KMS-11 (cell line): ENCODE results near the gene EEF1G.
A peak's percentile ranks its signal among the peaks of the same experiment; 100 is the strongest.

ENCODE experiments used
- H2AFZ ChIP-seq: fragments of 200-600 bp; sonication (generic); 2 replicates; pipeline ENCODE4 v1.6.1; 2016; ENCODE audit warnings: antibody characterized with exemption, mixed run types, low read depth
- H3K27ac ChIP-seq: fragments of 200-600 bp; sonication (generic); 2 replicates; pipeline ENCODE4 v1.6.1; 2016; ENCODE audit warnings: mild to moderate bottlenecking, mixed run types
- H3K27me3 ChIP-seq: fragments of 200-600 bp; sonication (generic); 2 replicates; pipeline ENCODE4 v1.6.1; 2017; ENCODE audit warnings: mild to moderate bottlenecking, low read depth, mixed run types, moderate library complexity; ENCODE audit not compliant: insufficient read depth
- H3K36me3 ChIP-seq: fragments of 200-600 bp; sonication (generic); 2 replicates; pipeline ENCODE4 v1.6.1; 2017; ENCODE audit warnings: mild to moderate bottlenecking, mixed run types; ENCODE audit not compliant: insufficient read depth
- H3K4me1 ChIP-seq: fragments of 200-600 bp; sonication (generic); 2 replicates; pipeline ENCODE4 v1.6.1; 2016; ENCODE audit warnings: mild to moderate bottlenecking, low read depth, mixed run types; ENCODE audit not compliant: poor library complexity, severe bottlenecking
- H3K4me2 ChIP-seq: fragments of 200-600 bp; sonication (generic); 2 replicates; pipeline ENCODE4 v1.7.0; 2016; ENCODE audit warnings: mild to moderate bottlenecking, mixed run types
- H3K4me3 ChIP-seq: fragments of 200-600 bp; sonication (generic); IDR thresholded peaks from 2 replicates; pipeline ENCODE4 v1.6.1; 2017; ENCODE audit warnings: low read depth, low read length, mixed read lengths; ENCODE audit not compliant: insufficient read depth
- H3K79me2 ChIP-seq: fragments of 200-600 bp; sonication (generic); 2 replicates; pipeline ENCODE4 v1.6.1; 2016; ENCODE audit warnings: low read depth, mixed run types; ENCODE audit not compliant: insufficient read depth
- H3K9ac ChIP-seq: fragments of 200-600 bp; sonication (generic); 2 replicates; pipeline ENCODE4 v1.6.1; 2016; ENCODE audit warnings: mild to moderate bottlenecking, mixed run types
- H4K20me1 ChIP-seq: fragments of 200-600 bp; sonication (generic); 2 replicates; pipeline ENCODE4 v1.6.1; 2016; ENCODE audit warnings: mild to moderate bottlenecking, mixed run types; ENCODE audit not compliant: insufficient read depth
- TF ChIP-seq, protein P1 (sequence below): fragments of 200-600 bp; sonication (generic); conservative IDR thresholded peaks from 2 replicates; pipeline ENCODE4 v1.6.1; 2017; ENCODE audit warnings: low read depth, mild to moderate bottlenecking, antibody characterized with exemption, low read length, moderate library complexity, mixed read lengths

Gene EEF1G

DNA sequence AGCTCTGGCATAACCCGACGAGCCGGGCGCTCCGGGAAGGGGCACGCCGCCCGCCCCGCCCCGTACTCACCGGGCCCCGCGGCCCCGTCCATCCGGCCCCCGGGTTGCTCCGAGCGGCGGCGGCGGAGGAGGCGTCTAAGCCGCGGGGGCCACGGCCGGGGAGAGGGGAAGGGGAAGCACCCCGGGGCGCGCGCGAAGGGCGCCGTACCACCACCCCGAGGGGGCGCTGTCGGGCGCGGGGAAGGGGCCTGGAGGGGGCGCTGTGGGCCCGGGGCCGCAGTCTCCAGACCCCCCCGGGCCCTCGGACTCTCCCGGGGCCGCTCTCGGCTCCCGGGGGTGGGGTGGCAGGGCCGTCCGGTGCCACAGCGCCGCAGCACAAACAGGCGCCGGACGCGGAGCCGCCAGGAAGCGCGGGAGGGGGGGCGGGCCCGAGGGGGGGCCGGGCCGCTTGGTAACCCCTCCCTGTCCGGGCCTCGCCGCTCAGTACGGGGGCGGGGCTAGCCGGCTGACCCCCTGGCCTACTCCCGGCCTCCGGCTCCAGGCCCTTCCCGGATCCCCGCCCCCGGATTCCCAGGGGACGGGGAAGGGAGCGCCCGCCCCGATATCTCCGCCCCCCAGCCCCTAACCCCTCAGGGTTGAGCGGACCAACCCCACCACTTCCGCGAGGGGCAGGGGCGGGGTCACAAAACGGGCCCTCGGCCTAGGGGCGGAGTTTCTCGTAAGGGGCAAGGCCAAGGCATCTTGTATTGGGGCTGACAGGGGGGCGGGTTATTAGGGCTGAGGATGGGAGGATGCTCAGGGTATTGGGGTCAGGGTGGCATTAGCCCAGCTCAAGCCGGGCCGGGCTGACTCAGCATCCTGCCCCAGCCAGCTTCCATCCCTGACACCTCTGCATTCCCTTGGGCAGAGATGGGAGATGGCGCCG is 38.9 kb upstream of the EEF1G start, which contains the start of the genes EML3 and ROM1:
TSS of gene EML3 (minus strand) at position 410 of the 925 bp plus-strand sequence. CDS start at position 92, 318 bp downstream.
TSS of gene ROM1 (plus strand) at position 892 of the 925 bp plus-strand sequence. CDS start at position 917, 25 bp downstream.
- no peaks in the 10 kb centered on the region for H3K36me3 ChIP-seq
- H3K4me3 ChIP-seq, result no peak within 1 kb of the TSS
- H4K20me1 ChIP-seq, result no peaks in the 10 kb centered on the region
- H3K79me2 ChIP-seq, result no peaks in the 10 kb centered on the region
- H3K4me2 ChIP-seq, result peak within 1 kb of the TSS; percentile 91
- TF ChIP-seq, protein P1, sequence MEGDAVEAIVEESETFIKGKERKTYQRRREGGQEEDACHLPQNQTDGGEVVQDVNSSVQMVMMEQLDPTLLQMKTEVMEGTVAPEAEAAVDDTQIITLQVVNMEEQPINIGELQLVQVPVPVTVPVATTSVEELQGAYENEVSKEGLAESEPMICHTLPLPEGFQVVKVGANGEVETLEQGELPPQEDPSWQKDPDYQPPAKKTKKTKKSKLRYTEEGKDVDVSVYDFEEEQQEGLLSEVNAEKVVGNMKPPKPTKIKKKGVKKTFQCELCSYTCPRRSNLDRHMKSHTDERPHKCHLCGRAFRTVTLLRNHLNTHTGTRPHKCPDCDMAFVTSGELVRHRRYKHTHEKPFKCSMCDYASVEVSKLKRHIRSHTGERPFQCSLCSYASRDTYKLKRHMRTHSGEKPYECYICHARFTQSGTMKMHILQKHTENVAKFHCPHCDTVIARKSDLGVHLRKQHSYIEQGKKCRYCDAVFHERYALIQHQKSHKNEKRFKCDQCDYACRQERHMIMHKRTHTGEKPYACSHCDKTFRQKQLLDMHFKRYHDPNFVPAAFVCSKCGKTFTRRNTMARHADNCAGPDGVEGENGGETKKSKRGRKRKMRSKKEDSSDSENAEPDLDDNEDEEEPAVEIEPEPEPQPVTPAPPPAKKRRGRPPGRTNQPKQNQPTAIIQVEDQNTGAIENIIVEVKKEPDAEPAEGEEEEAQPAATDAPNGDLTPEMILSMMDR, result peak; percentile 70
- H3K4me1 ChIP-seq, result peaks cover 32% of the 10 kb centered on the region
- H3K27me3 ChIP-seq, result no peaks in the 10 kb centered on the region
- peak within 1 kb of the TSS; percentile 65 for H3K27ac ChIP-seq
- H2AFZ ChIP-seq, result peak within 1 kb of the TSS; percentile 66
- H3K9ac ChIP-seq, result peak within 1 kb of the TSS; percentile 86

DNA sequence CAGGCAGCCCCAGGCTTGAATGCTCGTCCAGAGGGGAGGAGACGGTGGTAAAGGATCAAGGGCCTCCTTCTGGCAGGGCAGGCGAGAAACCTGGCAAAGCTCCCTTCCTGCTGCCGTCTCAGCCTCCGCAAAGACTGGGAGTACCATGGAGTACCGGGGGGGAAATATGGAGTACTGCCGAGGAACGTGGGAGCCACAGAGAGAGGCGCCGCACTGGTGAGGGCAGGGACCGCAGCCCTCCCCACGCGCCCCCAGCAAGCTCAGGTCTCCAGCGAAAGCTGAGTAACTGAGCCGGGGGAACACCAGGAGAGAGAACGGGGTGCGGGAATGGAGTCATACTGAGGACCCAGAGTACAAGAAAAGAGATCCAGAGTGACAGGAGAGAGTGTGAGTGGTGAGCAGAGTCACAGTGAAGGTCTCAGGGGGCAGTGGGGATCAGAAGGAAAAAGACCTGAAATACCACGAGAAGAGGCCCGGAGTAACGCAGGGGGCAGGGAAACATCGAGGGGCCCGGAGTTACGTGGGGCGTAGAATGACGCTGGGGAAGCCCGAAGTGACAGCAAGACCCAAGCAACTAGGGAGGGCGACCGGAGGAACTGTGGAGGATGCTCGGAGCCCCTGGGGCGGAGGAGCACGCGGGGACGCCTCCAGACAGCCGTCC is 38.1 kb upstream of the EEF1G start:
- peak overlapping the region; percentile 65 for H3K27ac ChIP-seq
- no peaks in the 10 kb centered on the region for H3K79me2 ChIP-seq
- H3K27me3 ChIP-seq, result no peaks in the 10 kb centered on the region
- TF ChIP-seq, protein P1, result no peak
- no peaks in the 10 kb centered on the region for H4K20me1 ChIP-seq
- no peak overlapping the region for H3K4me3 ChIP-seq
- H3K36me3 ChIP-seq, result no peaks in the 10 kb centered on the region
- peak overlapping the region; percentile 86 for H3K9ac ChIP-seq
- peak overlapping the region; percentile 66 for H2AFZ ChIP-seq
- peaks cover 34% of the 10 kb centered on the region for H3K4me1 ChIP-seq
- peak overlapping the region; percentile 91 for H3K4me2 ChIP-seq

DNA sequence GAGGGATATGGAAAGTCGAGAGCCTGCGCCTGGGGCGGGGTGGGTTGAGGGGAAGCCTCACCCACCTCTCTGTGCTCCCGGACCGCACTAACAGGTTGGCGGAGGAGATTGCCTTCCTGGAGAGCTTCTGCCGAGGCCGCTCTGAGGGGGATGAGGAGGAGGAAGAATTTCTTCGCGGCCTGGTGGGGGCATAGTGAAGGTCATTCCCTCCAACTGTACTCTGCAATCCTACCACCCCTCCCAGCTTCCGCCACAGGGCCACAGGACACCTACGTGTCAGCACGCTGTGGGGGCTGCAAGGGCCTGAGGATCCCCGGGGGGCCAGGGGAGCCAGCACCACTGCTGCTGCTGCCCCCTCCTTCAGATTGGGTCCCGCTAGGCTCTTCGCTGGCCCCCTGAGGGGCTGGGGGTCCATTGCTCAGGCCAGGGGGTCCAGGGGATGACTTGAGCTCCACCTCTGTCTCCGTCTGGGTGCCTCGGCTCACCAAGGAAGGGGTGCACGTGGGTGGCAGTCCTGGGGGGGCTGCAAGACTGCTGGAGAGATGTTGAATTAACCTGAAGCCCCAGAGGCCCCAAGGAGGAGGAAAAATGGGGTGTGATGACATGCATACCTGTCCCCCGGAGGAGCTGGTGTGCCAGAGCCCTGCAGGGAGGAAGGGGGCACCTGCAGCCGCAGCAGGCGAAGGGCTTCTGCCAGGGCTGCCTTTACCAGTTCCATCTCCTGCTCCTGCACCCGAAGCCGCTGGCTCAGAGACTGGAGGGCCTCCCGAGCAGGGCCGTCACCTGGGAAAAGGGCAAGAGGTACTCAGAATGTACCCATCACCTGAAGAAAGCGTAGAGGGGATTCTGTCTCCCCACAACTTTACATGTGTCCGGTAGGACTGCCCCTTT is 37.4 kb upstream of the EEF1G start:
- Histone ChIP-seq H3K9ac (peak overlapping the region; percentile 86), H2AFZ (peak overlapping the region; percentile 66), H3K36me3 (no peaks in the 10 kb centered on the region), H3K27ac (peak overlapping the region; percentile 65), H3K79me2 (no peaks in the 10 kb centered on the region), H4K20me1 (no peaks in the 10 kb centered on the region), H3K4me1 (peaks cover 34% of the 10 kb centered on the region), H3K4me3 (no peak overlapping the region), H3K4me2 (peak overlapping the region; percentile 91), H3K27me3 (no peaks in the 10 kb centered on the region)
- TF ChIP-seq, protein P1, result no peak

DNA sequence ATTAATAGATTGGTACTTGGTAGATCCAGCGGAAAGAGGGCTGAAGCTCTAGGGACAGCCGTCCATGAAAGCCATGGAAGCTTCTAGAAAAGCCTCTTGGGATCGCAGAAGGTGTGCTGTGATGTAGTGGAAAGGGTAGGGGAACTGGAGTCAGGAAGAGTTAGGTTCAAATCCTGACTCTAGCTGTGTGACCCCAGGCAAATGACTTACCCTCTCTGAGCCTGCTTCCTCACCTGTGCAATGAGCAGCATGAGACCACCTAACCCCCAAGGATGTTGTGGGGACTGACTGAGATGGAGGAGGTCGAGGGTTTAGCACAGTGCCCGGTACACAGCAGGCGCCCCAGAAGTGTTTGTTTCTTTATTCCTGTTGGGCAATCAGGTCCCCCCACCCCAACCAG is 36.7 kb upstream of the EEF1G start:
- no peaks in the 10 kb centered on the region for H3K79me2 ChIP-seq
- H3K4me3 ChIP-seq, result no peak overlapping the region
- no peaks in the 10 kb centered on the region for H3K36me3 ChIP-seq
- peaks cover 34% of the 10 kb centered on the region for H3K4me1 ChIP-seq
- no peaks in the 10 kb centered on the region for H3K27me3 ChIP-seq
- H4K20me1 ChIP-seq, result no peaks in the 10 kb centered on the region
- no peak overlapping the region for H3K9ac ChIP-seq
- H2AFZ ChIP-seq, result no peak overlapping the region
- H3K27ac ChIP-seq, result no peak overlapping the region
- H3K4me2 ChIP-seq, result peak overlapping the region; percentile 91; the same call in 1 of the 2 replicates
- TF ChIP-seq, protein P1, result no peak
